Gastroesophageal sphincter (tissue), 4 donors: ENCODE results near the gene PPAN. TPM values are rescaled to one million over a fixed set of nuclear protein-coding genes. Genes with fewer than 3 reads are reported as not detected.

Source experiments
- ATAC-seq: fragments of 150-250 bp; one replicate; pipeline ENCODE4 v1.9.1; 2016; ENCODE audit warnings: mild to moderate bottlenecking, moderate library complexity
- H3K27ac ChIP-seq, 4 donors: fragments of 200-600 bp; sonication (generic) in 3 of 4; 1 replicate in 3 of 4; 2 replicates in 1 of 4; pipeline ENCODE4 v1.5.1; 2016 to 2019
- H3K27me3 ChIP-seq: fragments of 200-600 bp; sonication (generic); one replicate; pipeline ENCODE4 v1.5.1; 2019
- H3K36me3 ChIP-seq, 2 donors: fragments of 200-600 bp; sonication (generic); one replicate each; pipeline ENCODE4 v1.5.1; 2019; ENCODE audit warnings: control low read depth in 1 of 2
- H3K4me1 ChIP-seq, 3 donors: fragments of 200-600 bp; sonication (generic); 1 replicate in 2 of 3; 2 replicates in 1 of 3; pipeline ENCODE4 v1.5.1; 2016 to 2019; ENCODE audit warnings: control low read depth in 2 of 3
- H3K4me3 ChIP-seq, 2 donors: fragments of 200-600 bp; sonication (generic); one replicate each; pipeline ENCODE4 v1.5.1; 2019; ENCODE audit warnings: mild to moderate bottlenecking in 1 of 2, moderate library complexity in 1 of 2
- H3K9me3 ChIP-seq, 3 donors: fragments of 200-600 bp; sonication (generic); one replicate each; pipeline ENCODE4 v1.5.1; 2017 to 2019; ENCODE audit warnings: control low read depth in 2 of 3
- EP300 ChIP-seq: sonication (generic); formaldehyde crosslinking; IDR thresholded peaks from one replicate; pipeline ENCODE4 v1.6.1; 2017; ENCODE audit warnings: antibody characterized with exemption, mild to moderate bottlenecking
- POLR2A ChIP-seq, 2 donors: fragments of 450-650 bp; IDR thresholded peaks; one replicate each; pipeline ENCODE4 v1.6.1; 2017; ENCODE audit warnings: antibody characterized with exemption in 2 of 2, mild to moderate bottlenecking in 2 of 2, moderate library complexity in 1 of 2
- POLR2AphosphoS5 ChIP-seq: sonication (generic); formaldehyde crosslinking; IDR thresholded peaks from one replicate; pipeline ENCODE4 v1.6.1; 2017; ENCODE audit warnings: antibody characterized with exemption
- WGBS, 2 donors: methylation state at CpG; one replicate each; pipeline ENCODE4 v1.1.5; 2018; ENCODE audit warnings: low coverage in 1 of 2; 5-methylcytosine and 5-hydroxymethylcytosine counted together
- total RNA-seq, 4 donors: library from RNA; depleted of rRNA; stranded (reverse); fragments of >200 nt; gene quantifications; one replicate each; pipeline ENCODE4 v1.1.0, GENCODE V29; 2016
- TF ChIP-seq, protein P1 (sequence below), 4 experiments: fragments of 200-600 bp in 2 of 4; fragments of 450-650 bp in 2 of 4; sonication (generic) in 1 of 4; IDR thresholded peaks; one replicate each; pipeline ENCODE4 v1.5.1; 2017 to 2019; ENCODE audit warnings: antibody characterized with exemption in 4 of 4, mild to moderate bottlenecking in 2 of 4, moderate library complexity in 2 of 4

The PPAN gene, protein sequence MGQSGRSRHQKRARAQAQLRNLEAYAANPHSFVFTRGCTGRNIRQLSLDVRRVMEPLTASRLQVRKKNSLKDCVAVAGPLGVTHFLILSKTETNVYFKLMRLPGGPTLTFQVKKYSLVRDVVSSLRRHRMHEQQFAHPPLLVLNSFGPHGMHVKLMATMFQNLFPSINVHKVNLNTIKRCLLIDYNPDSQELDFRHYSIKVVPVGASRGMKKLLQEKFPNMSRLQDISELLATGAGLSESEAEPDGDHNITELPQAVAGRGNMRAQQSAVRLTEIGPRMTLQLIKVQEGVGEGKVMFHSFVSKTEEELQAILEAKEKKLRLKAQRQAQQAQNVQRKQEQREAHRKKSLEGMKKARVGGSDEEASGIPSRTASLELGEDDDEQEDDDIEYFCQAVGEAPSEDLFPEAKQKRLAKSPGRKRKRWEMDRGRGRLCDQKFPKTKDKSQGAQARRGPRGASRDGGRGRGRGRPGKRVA
- total RNA-seq: 10 to 100 TPM; 22.7 to 40.3 (median 31.5) TPM

DNA sequence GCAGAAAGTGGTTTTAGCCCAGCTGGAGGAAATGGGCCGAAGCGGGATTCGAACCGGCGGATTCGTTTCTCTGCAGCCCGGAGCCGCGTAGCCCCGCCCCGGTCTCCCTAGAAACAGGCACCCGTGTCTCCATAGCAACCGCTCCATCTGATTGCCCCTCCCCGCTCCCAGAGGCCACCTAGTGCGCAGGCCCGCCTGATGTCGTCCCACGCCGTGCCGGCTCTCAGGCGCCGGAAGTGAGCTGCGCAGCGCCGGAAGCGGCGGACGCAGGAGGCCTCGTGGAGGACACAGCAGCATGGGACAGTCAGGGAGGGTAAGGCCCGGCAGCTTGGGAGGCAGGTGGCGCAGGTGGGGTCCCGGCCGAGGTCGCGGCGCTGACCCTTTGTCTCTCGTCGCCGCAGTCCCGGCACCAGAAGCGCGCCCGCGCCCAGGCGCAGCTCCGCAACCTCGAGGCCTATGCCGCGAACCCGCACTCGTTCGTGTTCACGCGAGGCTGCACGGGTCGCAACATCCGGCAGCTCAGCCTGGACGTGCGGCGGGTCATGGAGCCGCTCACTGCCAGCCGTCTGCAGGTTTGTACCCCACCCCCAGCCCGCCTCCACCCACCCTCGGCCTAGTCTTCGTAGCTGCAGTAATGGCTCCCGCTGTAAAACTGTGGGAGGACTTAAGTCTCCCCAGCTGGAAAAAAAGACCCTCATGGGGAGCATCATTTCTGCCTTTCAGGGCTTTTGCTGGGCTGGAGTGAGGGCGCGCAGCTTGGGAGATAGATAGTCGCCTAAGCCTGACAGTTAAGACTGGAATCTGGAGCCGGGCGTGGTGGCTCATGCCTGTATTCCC is at the start of gene PPAN:
TSS of gene PPAN (plus strand) at position 263 of the 837 bp plus-strand sequence. CDS start at position 296, 33 bp downstream.
- ATAC-seq: peak; percentile 98
- TF ChIP-seq EP300: no peak
- TF ChIP-seq POLR2AphosphoS5: peak; percentile 89
- TF ChIP-seq POLR2A (IDR thresholded peaks at IDR 0.05): peak; percentile 53 to 70
- TF ChIP-seq, protein P1, sequence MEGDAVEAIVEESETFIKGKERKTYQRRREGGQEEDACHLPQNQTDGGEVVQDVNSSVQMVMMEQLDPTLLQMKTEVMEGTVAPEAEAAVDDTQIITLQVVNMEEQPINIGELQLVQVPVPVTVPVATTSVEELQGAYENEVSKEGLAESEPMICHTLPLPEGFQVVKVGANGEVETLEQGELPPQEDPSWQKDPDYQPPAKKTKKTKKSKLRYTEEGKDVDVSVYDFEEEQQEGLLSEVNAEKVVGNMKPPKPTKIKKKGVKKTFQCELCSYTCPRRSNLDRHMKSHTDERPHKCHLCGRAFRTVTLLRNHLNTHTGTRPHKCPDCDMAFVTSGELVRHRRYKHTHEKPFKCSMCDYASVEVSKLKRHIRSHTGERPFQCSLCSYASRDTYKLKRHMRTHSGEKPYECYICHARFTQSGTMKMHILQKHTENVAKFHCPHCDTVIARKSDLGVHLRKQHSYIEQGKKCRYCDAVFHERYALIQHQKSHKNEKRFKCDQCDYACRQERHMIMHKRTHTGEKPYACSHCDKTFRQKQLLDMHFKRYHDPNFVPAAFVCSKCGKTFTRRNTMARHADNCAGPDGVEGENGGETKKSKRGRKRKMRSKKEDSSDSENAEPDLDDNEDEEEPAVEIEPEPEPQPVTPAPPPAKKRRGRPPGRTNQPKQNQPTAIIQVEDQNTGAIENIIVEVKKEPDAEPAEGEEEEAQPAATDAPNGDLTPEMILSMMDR (IDR thresholded peaks at IDR 0.05): peak in 1 of 4 experiments; percentile 25
- H3K27me3 ChIP-seq: no peaks in the 10 kb centered on the region
- peak within 1 kb of the TSS; percentile 59 to 86 (median 78) for H3K27ac ChIP-seq
- H3K4me3 ChIP-seq: peak within 1 kb of the TSS; percentile 74 to 89
- H3K36me3 ChIP-seq: peaks cover 0 to 42% of the 10 kb centered on the region in 2 donors
- WGBS, 2 donors: 0 to 6% methylated on average over 1 to 7 of the region's 71 CpGs
- H3K4me1 ChIP-seq: peaks cover 0 to 25% (median 10%) of the 10 kb centered on the region in 3 donors
- H3K9me3 ChIP-seq: no peaks in the 10 kb centered on the region

DNA sequence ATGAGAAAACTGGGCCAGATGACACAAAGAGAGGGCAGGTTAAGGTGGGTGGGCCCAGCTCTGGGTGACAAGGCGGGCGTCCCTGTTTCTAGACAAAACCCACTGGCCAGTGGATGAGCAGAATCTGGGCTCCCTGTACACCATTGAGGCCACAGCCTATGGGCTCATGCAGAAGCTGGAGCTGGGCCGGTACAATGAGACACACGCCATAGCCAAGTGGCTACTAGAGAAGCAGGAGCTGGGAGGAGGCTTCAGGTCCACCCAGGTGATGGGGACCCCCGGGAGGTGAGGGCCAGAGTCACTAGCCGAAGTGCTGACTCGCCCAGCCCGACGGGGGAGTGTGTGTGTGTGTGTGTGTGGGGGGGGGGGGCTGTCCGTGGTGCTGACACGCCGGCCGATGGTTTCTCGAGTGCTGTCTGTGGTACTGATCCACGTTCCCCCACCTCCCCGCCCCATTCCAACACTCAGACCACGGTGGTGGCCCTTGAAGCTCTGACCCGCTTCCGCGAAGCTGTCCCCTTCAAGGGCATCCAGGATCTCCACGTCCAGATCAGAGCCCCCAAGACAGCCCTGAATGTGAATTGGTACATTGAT is 44.3 kb upstream of the PPAN start:
- H3K27me3 ChIP-seq: peaks cover 84% of the 10 kb centered on the region
- 60% methylated on average over 3 of the region's 21 CpGs; no CpG with 5 or more reads in 1 of the 2 donors for WGBS, 2 donors

DNA sequence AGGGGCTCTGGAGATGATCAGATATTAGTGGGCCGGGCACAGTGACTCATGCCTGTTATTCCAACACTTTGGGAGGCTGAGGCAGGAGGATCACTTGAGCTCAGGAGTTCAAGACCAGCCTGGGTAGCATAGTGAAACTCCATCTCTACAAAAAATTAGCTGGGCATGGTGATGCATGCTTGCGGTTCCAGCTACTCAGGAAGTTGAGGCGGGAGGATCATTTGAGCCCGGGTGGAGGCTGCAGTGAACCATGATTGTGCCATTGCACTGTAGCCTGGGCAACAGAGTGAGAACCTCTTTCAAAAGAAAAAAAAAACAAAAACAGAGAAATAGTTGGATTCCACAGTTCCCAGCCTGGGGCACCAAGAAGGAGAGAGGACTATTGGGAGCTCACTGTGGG is 38.0 kb upstream of the PPAN start:
- no peaks in the 10 kb centered on the region for H3K4me1 ChIP-seq
- peaks cover 0 to under 1% (median 0%) of the 10 kb centered on the region in 3 donors for H3K9me3 ChIP-seq
- ATAC-seq: no peak
- H3K4me3 ChIP-seq: no peak overlapping the region
- no peak overlapping the region for H3K27ac ChIP-seq
- no peak for TF ChIP-seq POLR2A (IDR thresholded peaks at IDR 0.05)
- no peak for TF ChIP-seq POLR2AphosphoS5
- no peak for TF ChIP-seq EP300
- TF ChIP-seq, protein P1 (IDR thresholded peaks at IDR 0.05): no peak
- H3K36me3 ChIP-seq: no peaks in the 10 kb centered on the region
- 67% methylated on average over 4 of the region's 4 CpGs; no CpG with 5 or more reads in 1 of the 2 donors for WGBS, 2 donors
- peaks cover 70% of the 10 kb centered on the region for H3K27me3 ChIP-seq

More for the DNA sequence above, 44.3 kb upstream of the PPAN start:
- H3K4me3 ChIP-seq: no peak overlapping the region
- no peaks in the 10 kb centered on the region for H3K36me3 ChIP-seq
- no peak for TF ChIP-seq EP300
- no peak for TF ChIP-seq POLR2A (IDR thresholded peaks at IDR 0.05)
- TF ChIP-seq, protein P1 (IDR thresholded peaks at IDR 0.05): no peak
- no peak for TF ChIP-seq POLR2AphosphoS5
- H3K9me3 ChIP-seq: no peaks in the 10 kb centered on the region
- no peaks in the 10 kb centered on the region for H3K4me1 ChIP-seq
- ATAC-seq: no peak
- H3K27ac ChIP-seq: no peak overlapping the region

DNA sequence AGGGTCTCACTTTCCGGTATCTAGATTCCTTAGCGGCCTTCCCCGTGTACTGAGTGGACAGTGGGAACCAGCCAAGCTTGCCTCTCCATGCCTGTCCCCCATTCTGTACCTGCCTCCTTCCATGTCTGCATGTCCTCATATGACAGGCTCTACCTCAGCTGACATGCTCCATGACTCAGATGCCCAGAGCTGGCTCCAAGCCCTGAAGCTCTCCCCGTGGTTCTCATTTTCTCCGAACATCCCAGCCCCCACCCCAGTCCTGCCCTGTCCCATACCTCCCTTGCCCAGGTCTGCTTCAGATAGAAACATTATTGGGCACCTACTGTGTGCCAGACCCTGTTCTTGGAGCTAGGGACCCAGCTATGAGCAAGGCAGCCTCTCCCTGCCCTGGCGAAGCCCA is 37.1 kb upstream of the PPAN start:
- TF ChIP-seq, protein P1 (IDR thresholded peaks at IDR 0.05): no peak
- peaks cover 0 to 9% (median 0%) of the 10 kb centered on the region in 3 donors for H3K9me3 ChIP-seq
- no peak overlapping the region for H3K4me3 ChIP-seq
- peaks cover 71% of the 10 kb centered on the region for H3K27me3 ChIP-seq
- 53 to 60% methylated on average over 1 to 5 of the region's 6 CpGs for WGBS, 2 donors
- no peaks in the 10 kb centered on the region for H3K36me3 ChIP-seq
- ATAC-seq: no peak
- H3K4me1 ChIP-seq: no peaks in the 10 kb centered on the region
- no peak overlapping the region for H3K27ac ChIP-seq
